DMS53 (cell line): Measurements from ENCODE around the gene ABLIM3.

Experiments used
- DNase-seq: peaks from one replicate; lab custom pipeline; 2025; lab: John Stamatoyannopoulos, UW

ABLIM3 gene

DNA sequence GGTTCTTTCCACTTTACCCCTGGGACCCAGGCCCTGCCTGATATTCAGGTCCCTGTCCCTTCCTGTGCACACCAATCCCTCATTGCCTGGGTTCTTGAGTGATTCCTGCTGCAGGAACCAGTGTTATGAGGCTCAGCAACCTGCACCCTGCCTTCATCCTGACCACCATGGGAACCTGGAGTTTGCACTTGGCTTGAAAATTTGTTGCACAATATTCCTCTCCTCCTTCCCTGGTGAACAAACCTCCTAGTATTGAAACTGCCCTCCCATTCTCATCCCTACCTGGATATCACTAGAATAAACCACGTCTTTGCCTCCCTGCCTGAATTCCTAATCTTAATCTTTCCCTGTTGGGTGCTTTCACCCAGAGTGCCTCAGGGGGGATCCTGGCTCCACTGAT lies 78.3 kb downstream of the ABLIM3 start:
- DNase-seq = no peak

DNA sequence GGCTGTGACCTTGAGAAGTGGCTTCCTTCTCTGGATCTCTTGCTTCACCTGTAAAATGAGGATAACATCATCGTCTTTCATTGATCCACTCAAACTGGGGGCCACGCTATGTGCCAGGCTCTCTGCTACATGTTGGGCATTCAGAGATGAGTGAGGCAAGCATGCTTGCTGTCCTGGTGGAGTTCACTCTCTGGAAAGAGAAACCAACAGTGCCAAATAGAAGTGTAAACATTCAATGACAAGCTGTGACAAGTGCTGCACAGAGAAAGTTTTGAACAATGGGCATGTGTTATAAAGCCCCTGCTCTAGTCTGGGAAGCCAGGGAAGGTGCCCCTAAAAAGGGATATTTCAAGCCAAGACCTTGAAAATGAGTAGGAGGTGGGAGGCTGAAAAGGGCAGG lies 79.5 kb downstream of the ABLIM3 start:
- DNase-seq = peak; percentile 3

DNA sequence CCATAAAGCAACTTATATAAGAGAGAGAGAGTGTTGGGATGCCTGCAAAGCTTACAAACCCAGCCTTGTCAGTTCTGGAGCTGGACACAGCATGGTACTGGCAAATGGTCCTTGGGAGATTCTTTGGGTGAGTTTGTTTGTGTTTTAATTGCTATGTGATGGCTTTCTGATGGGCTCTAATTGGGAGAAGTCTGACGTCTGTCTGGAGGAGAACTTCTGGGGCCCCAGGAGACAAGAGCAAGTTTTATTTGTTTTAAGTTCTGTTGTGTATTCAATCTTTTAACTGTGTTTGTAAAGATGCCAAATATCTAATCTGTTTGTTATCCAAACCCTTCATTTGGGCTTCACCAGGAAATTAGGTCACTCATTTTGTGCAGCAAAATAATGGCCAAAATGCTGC lies 80.0 kb downstream of the ABLIM3 start:
- no peak for DNase-seq

DNA sequence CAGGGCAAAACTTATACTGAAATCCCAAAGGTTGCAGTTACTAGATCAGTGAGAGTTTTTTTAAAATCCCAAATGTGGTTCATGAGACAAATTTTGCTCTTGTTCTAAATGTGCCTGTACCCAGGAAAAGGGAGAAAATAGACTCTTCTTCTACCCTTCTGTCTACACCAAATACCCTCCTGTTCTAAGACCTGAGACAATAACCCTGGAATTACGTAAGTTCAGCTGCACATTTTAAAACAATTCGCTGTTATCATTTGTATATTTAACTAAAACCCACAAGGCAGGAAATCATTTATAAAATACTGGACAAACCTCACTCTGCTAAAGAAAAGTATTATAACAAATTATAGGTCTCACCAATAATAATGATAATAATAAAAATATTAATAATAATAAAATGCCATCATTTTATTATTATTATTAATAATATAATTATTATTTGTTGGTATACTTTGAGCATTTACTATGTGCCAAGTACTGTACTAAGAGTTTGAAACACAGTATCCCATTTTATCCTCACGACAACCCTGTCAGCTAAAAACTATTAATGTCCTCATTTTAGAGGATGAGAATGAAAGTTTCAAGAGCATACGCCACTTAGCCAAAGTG lies 80.5 kb downstream of the ABLIM3 start:
- no peak for DNase-seq

DNA sequence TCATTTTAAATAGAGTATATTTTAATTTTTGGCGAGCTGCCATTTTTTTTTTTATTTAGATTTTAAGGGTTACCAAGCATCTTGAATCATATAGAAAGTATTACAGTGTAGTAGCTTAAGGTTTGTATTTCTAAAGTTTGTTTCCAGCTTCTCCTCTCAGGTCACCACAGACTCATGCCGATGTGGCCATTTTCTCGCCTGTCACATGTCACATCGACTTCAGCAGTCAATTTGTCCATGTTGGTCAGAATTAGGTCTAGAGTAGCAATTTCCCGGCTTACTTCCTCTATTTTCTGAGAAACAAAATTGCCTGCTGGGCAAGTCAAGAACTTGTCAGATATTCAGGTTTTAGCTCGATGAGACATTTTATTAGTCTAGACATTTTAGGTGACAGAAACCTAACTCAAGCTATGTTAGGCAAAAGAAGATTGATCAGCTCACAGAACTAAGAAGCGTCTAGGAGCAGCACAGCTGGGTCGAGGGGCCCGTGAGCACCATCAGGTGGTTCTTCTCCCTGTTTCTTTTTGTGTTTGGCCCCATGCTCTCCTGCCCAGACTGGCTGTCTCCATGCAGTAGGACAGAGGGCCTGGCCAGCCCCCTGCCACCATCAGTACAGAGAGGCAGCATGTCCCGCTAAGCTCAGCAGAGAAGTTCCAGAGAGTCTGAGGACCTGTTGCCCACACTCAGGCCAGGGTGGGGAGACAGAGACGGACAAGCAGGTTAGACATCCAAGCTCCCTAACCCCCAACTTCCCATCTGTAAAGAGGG lies 82.0 kb downstream of the ABLIM3 start:
- DNase-seq = no peak

DNA sequence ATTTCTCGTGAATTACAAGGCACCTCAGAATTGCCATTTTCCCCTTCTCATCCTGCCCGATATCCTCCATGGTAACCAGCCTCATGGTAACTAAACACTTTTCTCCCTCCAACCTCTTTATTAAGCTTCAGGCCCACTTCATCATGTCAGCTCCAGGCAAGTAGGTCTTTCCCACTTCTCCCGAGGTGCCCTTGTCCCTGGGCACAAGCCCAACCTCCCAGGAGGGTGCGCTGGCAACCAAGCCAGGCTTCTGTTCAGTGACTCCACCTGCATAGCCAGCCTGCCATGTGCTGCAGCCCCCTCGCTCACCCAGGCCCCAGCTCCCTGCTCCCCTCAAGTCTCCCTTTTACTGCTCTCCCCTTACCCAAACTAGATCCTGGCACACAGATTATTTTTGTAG lies 83.0 kb downstream of the ABLIM3 start:
- DNase-seq = no peak

DNA sequence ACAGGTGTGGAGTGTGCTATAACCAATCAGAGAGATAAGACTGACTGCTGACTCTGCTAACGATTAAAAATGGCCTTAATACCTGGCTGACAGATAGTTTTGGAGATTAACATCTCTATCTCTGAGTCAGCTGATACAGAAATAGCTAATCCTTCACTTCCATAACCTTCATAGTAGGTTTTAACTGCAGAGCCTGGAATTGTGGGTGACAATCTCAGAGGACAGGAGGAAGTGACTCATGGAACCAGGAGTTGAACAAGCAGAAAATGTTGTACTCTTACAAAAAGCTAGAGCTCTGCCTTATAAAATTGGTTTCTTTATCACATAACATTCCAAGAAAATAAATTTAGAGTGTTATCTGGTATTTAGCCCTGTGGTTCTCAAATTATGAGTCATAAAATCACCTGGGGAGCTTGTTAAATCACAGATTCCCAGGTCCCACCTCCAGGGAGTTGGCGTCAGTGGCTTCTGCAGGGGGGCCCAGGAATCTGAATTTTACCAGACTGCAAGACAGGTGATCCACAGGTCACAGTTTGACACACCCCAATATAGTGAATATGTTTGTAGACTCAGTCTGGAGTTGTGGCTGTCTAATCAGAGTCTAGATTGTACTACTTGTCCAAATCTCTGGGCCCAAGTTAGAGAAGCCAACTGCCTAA lies 86.0 kb downstream of the ABLIM3 start:
- peak; percentile 37 for DNase-seq

DNA sequence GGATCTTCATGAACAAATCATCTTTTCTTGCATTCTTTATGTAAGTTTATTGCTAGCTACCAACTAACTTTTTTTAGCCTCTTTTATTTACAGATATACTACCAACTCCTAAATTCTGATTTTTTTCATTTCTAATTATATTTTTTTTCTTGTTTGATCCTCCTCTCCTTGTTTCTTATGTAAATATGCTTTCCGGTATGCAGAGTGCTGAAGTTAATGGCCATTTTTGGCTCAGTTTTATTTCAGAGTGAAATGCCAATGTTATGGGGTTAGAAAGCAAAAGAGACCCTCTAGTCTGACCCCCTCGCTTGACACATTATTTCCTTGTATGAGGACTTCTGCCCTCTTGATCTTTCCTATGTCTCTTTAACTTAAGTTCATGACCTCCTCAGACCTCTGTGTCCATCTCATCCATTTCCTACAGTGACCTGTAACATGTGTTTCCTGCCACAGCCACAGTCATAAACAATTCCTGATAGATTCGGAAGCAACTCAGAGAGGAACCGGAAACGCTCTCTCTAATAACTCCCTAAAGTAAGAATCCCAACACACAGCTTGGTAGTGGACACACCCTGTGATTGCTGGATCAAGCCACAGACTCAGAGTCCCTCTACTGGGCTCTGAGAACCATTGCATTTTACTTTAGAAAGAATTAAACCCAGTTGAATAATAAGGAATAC lies 87.5 kb downstream of the ABLIM3 start:
- DNase-seq = peak; percentile 78

DNA sequence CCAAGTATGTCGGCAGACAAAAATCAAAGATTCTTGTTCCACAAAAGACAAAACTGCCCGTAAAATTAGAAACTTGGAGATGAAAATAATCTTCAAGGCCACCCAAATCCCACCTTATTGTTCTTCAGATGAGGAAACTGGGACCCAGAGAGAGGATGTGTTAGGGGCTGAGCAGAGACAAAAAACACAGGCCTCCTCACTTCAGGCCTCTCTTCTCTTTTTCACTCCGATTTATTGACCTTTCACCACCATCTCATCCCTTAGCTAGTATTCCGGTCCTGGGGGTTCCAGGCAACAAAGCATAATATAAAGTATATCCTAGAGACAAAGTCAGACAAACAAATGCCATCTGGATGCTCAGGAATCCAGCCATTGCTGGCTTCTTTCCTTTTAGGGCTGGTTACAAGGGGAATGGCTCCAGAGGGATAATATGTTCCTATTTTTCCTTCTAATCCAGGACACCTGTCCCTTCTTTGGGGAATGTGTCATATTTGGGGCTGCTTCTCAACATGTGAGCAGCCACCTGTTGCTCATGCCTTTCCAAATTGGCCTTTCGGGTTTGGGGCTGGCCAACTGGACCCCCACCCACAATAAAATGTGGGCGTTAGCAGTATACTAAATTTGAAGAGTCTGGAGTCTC lies 88.1 kb downstream of the ABLIM3 start:
- no peak for DNase-seq

DNA sequence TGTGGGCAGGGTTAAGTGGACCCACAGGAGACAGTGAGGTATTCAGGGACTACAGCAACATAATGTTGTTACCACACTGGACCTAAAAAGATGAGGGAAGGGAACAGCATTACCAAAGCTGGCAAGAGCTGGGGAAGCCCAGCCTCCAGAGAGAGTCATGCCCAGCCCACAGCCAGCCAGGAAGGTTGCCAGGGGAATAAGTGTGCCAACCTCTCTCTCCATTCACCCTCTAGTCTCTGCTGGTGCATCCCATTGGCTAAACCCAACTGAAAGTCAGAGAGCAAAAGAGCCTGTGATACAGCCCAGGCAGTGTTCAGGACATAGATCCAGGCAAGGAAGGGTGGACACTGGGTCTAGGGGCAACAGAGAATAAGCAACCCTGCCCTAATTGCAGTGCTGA lies 94.5 kb downstream of the ABLIM3 start:
- DNase-seq = no peak

DNA sequence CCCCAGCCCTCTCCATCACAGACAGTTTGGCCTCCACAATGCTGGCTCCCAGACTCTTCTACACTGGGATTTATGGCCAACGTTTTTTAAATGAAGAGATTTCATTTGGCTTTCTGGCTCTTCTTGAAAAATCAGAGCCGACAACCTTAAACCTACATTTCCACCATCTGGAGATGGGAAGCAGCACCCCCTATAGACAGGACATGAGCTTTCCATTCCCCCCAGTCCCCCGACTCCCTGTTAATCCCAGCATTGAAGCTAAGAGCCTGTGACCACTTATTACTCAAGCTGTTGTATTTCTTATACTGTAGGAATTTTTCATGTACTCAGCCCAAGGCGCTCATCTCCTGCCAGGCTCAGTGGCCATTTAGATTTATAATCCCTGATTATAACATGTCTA lies 96.4 kb downstream of the ABLIM3 start:
- no peak for DNase-seq

DNA sequence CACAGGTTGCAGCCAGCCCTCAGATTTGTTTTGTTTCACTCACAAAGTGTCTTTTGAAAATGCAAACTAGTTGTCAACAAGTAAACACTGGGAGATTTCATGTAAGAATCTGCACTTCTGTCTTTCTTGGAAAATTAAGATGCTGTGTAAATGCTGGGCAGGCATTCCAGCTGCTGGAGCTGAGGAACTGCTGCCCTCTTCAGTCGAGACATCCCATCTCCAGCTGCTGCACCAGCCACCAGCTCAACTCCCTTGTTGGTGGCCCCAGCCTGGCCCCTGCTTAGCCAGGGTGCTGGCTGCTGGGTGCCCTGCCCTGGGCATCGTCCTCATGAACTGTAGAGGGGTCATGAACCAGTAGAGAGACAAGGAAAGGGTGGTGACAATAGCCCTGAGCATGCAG lies 97.2 kb downstream of the ABLIM3 start:
- peak; percentile 19 for DNase-seq

DNA sequence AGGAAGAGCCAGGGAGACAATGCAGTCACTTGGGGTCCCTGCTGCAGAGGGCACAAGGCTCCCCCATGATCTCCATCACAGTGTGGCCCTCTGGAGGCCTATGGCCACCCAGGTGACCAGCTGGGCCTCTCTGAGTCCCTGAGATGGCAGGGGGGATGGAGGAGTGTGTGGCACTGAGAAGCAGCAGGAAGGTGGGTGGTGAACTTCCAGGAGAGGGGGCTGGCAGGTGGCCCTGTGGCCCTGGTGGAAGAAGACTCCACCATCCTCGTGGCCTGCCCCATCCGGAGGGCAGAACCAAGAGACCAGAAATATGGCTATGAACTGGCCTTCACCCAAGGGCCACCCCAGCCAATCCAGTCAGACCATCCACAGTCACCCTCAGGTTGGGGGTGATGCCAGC lies 98.6 kb downstream of the ABLIM3 start:
- DNase-seq = no peak

DNA sequence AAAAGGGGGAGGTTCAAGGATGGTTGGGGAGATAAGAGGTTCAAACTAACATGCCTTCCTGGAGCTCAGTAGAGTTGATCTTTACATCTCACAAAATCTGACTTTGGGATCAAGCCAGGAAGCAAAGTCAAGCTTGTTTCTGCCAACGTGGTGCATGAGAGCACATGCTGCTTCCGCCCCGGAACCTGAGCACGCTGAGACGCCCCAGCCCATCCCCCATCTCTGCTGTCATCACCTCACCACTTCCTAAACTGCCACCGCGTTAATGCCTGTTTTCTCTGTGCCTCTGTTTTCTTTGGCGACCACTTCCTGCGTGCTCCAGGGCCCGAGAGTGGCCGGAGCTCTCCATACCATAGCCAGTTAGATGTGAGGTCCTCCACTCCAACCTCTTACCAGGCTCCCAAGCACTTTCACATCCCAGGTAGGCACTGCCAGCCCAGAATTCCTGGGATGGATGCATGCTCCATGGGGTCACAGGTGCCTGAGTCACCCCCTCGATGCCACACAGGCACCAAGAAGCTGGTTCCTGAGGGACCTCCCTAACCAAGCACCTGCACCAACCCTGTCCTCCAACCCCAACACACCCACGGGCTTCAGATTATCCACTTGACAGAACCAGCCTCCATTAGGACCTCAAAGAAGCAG lies 99.2 kb downstream of the ABLIM3 start:
- DNase-seq = no peak

DNA sequence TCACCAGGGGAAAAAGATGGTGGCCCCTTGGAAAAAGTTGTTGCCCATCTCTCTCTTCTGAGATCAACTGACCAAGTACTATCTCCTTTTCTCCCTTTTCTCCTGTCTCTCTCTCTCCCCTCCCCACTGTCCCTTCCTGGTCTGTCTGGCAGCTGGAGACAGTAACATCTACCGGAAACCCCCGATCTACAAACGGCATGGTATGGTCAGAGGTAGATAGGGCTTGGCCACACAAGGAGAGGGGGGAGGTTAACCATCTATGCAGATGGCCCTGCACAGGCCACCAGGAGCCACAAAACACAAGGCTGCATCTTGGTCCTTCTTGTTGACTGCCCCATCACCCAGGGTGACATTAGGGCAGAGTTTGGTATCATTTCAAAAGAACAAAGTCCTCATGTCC lies 101.0 kb downstream of the ABLIM3 start:
- DNase-seq = no peak

DNA sequence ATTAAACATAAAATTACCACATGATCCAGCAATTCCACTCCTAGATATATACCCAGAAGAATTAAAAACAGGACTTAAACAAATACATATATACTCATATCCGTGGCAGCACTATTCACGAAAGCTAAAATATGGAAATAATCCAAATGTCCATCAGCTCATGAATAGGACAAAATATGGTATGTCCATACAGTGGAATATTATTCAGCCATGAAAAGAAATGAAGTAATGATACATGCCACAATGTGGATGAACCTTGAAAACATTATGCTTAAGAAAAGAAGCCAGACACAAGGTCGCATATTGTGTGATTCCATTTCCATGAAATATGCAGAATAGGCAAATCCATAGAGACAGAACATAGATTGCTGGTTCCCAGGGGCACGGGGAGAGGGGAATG lies 105.6 kb downstream of the ABLIM3 start:
- no peak for DNase-seq

DNA sequence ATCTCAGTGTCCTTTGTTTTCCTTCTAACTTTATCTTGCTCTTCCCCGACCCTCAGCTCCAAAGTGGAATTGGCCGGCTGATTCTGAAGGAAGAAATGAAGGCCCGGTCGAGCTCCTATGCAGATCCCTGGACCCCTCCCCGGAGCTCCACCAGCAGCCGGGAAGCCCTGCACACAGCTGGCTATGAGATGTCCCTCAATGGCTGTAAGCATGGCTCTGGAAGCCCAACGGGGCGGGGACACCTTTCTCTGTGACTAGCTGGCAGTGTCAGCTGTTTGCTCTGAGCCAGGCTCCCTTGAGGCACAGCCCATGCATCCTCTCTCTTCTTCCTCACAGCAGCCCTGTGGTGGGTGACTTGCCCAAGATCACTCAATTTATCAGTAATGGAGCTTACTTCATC lies 106.4 kb downstream of the ABLIM3 start:
- DNase-seq = no peak

DNA sequence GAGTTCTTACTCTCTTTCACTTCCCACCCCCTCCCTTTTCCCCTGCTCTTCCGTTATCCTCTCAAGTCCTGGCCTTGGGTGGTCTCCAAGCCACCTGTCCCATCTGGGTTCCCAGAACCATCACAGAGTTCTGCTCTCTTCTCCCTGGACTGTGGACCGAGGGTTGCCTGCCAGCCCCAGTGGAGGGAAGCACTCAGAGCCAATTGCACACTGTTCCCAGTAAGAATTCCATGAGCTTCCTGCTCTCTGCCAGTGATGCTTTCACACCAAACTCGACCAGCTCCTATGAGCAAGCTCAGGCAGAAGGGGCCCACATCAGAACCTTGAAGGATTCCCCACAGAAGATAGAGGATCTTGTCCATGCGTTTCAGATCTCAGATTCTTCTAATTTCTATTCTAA lies 110.3 kb downstream of the ABLIM3 start:
- DNase-seq = no peak

DNA sequence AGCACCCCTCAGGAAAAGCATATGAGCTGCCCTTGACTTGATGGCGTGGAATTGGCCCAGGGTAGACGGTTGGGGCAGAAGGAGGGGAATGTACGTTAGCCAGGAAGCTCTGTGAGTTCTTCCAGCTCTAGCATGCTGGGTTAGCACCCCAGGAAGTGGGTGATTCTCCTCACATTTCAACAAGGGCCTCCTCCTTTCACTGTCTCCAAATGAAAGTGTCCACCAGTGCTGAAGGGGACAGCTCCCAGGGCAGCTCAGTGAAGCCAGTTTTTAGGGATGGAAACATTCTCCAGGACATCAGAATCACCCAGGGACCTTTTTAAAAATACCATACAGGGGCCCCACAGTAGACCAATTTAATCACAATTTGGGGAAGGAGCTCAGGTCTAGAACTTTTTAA lies 113.2 kb downstream of the ABLIM3 start:
- DNase-seq = no peak

DNA sequence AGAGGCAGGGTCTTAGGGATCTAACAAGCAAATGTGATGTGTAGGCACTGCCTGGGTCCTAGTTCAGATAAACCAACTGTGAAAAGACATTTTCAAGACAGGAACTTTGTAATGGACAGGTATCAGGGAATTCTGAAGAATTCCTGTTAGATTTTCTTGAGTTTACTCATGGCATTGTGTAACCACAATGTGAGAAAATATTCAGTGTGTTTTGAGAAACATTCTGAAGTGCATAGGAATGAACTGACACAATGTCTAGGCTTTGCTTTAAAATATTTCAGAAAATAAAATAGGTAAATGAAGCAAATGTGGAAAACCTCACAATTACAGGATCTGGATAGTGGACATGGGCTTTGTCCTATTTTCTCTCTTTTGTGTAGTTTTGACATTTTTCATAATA lies 115.2 kb downstream of the ABLIM3 start:
- no peak for DNase-seq

DNA sequence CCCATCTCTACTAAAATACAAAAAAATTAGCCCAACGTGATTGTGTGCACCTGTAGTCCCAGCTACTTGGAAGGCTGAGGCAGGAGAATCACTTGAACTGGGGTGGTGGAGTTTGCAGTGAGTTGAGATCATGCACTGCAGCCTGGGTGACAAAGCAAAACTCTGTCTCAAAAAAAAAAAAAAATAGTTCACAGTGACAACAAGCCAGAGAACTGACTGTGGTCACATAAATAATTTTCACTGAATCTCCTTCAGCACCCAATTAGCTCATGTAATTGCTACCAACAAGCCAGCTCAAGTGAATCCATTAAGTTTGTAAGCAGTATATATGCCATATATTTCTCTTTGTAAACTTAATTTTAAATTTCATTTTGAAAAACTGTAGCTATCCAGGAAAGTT lies 115.8 kb downstream of the ABLIM3 start:
- DNase-seq = no peak
